OCI-LY7 (cell line): ENCODE results near the gene ECEL1.

Experiments
- CTCF ChIP-seq: fragments of 200-600 bp; sonication (generic); conservative IDR thresholded peaks from 2 replicates; pipeline ENCODE4 v1.5.1; 2014; ENCODE audit warnings: mild to moderate bottlenecking, antibody characterized with exemption, low read length, moderate library complexity, mixed read lengths
- EZH2phosphoT487 ChIP-seq: fragments of 200-600 bp; sonication (generic); IDR thresholded peaks from 2 replicates; pipeline ENCODE4 v1.6.1; 2018; ENCODE audit warnings: low read depth, borderline replicate concordance, mild to moderate bottlenecking, mixed run types, antibody characterized with exemption, low read length, moderate library complexity, mixed read lengths

GRCh38 chr2:232529806-232530547, 42.3 kb upstream of the ECEL1 start:
- TF ChIP-seq EZH2phosphoT487 (no peak), CTCF (no peak)
